HG03439 (cell line): Measurements from ENCODE around the gene PELI1.

Experiments
- ATAC-seq: cut with Tn5 transposase; IDR thresholded peaks from one replicate; pipeline ENCODE4 v1.9.1; 2021; ENCODE audit warnings: mild to moderate bottlenecking, moderate library complexity; ENCODE audit not compliant: unreplicated experiment

The PELI1 gene

DNA sequence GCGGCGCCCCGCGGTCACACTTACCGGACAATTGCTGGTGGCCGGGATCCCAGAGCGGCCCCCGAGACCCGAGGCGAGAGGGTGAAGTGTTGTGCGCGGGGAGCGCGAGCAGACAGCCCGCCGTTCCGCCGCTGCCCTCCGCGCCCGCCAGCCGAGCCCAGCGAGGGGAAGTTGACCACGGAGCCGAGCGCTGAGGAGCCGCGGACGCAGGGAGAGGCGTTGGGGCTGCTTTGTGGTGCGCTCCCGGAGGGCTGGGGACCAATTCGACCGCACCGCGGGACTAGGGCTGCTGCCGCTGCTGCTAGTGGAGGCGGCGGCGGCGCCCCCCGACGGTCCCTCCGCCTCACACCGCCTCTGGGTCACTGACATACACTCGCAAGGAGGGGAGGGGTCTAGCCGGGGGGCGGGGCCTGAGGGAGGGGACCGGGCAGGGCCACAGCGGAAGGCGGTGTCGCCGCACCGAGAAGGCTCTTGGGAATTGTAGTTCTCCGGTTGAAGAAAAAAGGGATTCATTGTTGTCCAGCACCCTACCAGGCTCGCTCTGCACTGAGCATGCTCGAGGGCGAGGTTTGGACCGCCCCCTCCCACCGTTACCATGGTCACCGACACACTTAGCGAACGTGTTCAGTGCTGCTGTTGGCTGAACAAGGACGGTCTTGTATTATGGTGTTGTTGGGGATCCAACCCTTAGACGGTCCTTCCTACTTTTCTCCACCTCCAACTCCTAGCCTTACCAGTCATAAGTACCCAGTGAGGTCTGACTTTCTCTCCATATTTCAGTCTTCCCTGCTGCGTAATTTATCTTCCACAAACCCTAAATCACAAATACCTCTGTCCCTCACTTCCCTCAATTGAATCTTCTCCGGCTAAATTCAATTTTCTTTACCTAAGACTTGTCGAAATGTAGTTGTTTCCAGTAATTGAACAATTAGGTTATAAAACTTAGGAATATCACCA, at the start of gene PELI1:
TSS of gene PELI1 (minus strand) at position 364 of the 957 bp plus-strand sequence. CDS start 36,110 bp downstream, outside the sequence.
- peak; percentile 80 for ATAC-seq

GRCh38 chr2:64193491-64193890, 49.3 kb upstream of the PELI1 start:
- no peak for ATAC-seq

- no peak for ATAC-seq
These were observed 48.5 kb upstream of the PELI1 start for GRCh38 chr2:64192664-64193105.

DNA sequence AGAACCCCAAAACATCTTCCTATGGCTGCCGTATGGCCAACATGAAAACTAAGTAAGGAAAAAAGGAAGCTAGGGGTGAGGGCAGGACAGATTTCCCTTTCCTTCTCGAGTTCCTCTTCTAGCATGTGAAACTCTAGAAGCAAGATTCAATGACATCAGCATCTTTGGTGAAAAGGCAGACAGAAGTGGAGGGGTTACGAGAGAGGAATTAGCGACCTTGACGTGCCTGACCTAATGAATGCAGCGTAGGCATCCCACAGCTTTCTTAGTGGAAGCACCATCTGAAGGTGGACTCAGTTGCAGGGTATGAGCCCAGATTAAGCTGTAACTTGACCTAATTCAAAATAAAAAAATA, 47.9 kb upstream of the PELI1 start:
- no peak for ATAC-seq

GRCh38 chr2:64189586-64189985, 45.4 kb upstream of the PELI1 start:
- ATAC-seq = no peak

DNA sequence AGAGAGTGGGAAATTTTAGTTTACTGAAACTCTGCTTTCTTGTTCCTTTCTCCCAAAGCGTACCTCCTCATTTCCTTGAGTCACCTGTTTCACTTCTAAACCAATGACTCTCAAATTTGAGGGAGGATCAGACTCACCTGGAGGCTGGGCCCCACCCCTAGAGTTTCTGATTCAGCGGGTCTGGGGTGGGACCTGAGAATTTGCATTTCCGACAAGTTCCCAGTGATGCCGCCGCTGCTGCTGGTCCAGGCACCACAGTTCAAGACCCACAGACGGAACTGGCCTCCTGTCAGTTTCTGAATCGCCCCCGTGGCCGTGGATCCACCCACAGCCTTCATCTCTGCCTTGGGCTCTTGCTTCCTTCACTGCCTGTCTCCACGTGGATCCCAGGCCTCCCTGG, 44.9 kb upstream of the PELI1 start:
- no peak for ATAC-seq

- ATAC-seq = no peak
These were observed 42.7 kb upstream of the PELI1 start for GRCh38 chr2:64186699-64187605.

GRCh38 chr2:64179582-64180321, 35.5 kb upstream of the PELI1 start:
- peak; percentile 89 for ATAC-seq

- ATAC-seq = no peak
These were observed 33.1 kb upstream of the PELI1 start for GRCh38 chr2:64177315-64177714.

DNA sequence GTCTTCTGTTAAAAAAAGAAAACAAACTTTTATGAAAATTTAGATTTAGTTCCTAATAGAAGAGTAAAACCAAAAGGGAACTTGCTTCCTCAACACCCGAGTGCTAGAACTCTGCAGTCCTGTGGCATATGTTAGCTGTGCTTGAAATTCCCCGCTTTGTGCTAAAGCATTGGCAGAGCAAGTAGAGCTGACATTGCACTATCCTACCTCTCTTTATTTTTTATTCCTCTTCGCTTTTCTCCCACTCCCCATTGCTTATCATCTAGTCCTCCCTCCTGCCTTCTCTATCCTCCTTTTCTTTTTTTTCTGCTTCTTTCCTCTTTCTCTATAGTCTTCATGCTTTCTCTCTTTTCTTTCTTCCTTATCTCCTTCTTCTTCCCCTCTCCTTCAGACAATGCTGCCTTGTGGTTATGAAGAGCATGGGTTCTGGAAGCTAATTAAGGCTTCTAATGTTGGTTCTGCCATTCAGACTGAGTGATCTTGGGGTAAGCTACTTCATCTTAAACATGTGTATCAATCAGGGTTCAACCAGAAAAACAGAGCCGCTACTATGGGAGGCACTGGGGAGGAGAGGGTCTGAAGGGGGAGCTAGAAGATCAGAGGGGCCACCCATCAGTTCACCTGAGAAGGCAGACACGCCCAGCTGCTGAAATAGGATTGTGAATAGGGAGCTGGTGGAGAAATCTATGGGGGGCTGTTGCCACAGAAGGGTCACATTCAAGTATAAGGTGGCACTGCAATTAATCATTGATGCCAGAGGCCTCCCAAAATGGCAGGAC, 31.4 kb upstream of the PELI1 start:
- no peak for ATAC-seq

DNA sequence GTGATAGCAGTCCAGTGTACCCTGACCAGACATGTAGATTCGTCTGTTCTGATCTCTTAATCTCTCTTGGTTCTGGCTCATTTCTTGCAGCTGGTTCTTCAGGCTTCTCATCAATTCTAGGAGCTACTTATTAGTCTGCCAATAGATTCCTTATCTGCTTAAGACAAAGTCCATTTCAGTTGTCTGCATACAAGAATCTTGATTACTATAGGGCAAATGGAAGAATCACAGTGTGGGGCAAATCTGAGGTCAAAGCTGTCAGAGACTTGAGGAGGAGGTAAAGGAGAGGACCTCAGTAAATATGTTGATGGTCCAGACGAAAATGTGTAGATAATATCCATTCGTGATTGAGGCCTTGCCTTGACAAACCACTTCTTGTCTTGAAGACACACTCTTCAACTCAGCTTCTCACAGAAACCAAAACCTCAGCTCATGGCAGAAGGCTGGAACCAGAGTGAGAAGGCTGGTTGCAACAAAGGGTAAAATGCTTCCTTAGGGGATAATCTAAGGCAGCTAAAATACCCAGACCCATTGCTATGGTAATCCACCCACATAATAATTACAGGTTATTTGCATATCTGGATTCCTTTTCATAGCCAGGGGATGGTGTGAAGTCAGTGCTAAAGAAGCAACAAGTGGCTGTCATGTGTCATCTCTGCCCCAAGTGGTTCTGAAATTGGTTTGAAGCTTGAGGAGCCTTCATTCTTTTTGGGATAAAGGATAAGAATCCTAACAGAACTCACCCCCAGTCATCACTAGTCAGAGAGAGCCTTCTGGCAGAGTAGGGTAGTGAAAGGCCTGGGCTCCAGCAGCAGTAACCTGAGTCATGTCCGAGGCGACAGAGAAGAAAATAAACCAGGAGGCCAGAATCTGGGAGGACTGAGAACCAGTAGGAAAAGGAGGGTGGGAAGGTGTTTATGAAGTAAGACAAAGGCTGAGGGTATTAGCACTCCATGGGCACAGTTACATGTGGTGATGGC, 29.2 kb upstream of the PELI1 start:
- no peak for ATAC-seq

DNA sequence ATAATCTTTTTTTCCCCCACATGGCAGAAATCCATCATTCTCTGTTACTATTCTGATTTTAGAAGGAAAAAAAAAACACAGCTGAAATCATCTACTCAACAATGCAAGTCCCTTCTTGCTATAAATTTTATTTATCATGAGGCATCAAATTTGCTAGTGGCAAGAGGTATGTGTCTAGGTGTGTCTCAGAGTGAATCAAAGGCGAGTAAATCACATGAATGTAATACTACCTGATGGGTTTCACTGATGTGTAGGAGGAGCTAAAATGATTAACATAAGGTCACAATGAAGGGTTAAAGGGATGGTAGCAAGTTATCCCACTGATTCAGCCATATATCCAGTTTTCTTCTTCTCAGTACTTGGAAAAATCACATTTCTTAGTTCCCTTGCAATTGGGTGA, 24.5 kb upstream of the PELI1 start:
- no peak for ATAC-seq

GRCh38 chr2:64168201-64168600, 24.0 kb upstream of the PELI1 start:
- ATAC-seq = no peak

DNA sequence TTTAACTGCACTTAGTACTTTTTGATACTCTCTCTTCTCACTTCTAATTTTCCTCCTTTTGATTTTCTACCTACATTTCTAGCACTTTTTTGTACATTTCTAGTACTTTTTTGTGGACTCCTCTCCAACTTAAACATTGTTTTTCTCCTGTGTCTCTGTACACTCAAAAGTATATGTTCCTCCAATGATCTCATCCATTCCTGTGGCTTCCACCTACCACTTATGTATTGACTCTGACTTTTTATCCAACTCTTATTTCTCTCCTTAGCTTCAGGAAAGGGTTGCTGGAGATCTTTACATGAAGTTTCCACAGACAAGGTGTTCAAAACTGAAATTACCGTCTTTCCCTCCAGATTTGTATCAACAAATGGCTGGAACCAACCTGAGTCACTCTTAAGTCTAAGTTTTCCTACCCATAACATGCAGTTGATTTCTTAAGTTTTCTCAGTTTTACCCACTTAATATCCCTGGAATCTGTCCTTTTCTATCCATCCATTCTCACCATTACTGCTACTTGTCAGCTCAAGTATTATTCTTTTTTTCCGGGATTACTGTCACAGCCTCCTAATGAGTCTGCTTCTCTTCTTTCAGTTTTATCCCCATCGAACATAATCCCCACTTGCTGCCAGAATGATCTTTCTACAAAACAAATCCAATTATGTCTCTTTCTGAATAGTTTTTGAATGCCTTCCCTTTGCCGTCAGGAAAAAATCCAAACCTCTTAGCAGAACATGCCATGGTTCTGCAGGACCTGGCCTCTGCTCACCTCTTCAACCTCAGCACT, 22.6 kb upstream of the PELI1 start:
- no peak for ATAC-seq

DNA sequence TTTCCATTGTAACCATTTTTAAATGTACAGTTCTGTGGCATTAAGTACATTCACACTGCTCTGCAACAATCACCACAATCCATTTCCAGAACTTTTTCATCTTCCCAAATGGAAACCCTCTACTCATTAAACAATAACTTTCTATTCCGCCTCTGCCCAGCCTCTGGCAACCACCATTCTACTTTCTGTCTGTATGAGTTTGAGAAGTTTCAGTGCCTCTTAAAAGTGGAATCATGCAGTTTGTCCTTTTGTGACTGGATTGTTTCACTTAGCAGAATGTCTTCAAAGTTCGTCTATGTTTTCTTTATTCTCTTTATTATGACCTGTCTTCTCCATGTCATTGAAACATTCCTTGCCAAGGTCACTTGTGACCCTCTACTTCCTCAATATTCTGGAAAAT, 22.0 kb upstream of the PELI1 start:
- ATAC-seq = no peak

DNA sequence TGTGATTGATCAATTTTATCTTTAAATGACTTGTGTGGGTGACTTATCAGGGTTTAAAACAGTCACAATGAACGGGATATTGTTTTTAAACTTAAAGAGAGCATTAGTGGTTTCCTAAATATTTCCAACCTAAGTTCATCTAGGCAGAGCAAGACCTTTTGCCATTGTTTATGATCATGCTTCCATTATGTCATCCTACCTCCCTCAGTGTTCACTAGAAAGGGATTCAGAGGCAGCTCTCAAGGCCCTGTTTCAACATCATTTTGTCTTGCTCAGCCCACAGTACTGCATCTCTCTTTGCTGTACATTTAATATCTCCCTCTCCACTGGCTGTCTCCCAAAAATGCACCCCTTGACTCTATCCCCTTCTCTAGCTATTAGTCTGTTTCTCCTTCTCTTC, 21.5 kb upstream of the PELI1 start:
- ATAC-seq = no peak

DNA sequence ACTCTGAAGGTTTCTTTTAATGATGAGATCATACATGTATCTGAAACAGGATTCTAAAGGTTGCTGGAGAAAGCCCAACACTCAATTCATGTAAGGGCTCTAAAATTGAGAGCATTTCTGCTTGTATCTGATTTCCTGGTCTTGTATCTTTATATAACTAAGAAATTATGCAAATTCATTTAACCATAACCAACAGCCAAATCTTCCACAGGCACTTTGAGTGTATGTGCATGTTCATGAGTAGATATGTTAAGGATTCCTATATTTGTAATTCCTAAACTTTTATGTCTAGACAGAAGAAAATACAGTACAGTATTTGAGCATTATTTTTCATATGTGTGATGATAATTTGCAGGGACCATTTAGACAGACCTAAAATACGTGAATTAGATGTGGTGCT, 20.4 kb upstream of the PELI1 start:
- no peak for ATAC-seq

DNA sequence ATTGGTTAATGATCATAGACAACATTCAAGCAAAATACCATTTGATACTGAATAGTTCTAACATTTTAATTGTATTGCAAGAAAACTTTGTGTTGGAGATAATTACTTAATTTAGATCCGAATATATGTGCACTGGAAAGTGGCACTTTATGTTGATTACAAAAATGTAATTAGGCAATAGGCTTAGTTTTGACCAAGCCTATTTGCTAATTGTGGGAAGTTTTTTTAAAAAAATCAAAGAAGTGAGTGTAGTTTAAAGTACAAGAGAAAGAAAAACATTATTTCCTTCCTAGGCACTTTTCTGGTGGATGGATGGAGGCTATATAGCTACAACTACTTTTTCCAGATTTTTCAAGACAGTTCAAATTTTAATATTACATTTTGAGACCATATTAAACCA, 18.3 kb upstream of the PELI1 start:
- ATAC-seq = no peak
